ENCODE data around the gene LINGO3. TPM values are rescaled to one million over a fixed set of nuclear protein-coding genes. Genes with fewer than 3 reads are reported as not detected.
"Not testable (repeated sequence)": the region's sequence is repeated elsewhere in the genome, so short reads cannot be mapped to it uniquely, and the experiment has no call there.

The LINGO3 gene, protein sequence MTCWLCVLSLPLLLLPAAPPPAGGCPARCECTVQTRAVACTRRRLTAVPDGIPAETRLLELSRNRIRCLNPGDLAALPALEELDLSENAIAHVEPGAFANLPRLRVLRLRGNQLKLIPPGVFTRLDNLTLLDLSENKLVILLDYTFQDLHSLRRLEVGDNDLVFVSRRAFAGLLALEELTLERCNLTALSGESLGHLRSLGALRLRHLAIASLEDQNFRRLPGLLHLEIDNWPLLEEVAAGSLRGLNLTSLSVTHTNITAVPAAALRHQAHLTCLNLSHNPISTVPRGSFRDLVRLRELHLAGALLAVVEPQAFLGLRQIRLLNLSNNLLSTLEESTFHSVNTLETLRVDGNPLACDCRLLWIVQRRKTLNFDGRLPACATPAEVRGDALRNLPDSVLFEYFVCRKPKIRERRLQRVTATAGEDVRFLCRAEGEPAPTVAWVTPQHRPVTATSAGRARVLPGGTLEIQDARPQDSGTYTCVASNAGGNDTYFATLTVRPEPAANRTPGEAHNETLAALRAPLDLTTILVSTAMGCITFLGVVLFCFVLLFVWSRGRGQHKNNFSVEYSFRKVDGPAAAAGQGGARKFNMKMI
- not detected for total RNA-seq

DNA sequence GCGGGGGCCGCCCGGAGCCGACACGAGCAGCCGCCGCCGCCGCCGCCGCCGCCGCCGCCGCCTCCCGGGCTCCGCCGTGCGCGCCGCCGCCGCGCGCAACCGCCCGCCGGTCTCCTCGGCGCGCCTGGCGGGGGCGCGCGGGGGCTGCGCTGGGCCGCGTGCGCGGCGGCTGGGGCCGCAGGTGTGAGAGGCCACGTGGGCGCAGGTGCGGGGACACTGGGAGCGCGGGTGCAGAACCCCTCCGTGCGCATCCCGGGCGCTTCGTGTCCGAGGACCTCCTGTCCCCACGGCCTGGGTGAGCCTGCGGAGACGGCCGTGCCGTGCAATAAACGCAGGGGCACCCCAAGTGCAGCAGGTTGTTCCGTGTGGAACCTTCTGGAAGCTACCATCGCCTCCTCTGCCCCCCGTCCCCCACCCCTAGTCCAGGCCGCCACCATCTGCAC, at the start of gene LINGO3:
LINGO3 (minus strand) TSS at position 41 of the 443 bp plus-strand sequence. CDS start 16,378 bp downstream, outside the sequence.
- Mint-ChIP-seq H3K27ac (no peak within 1 kb of the TSS), H3K4me1 (ENCODE audit: low read depth) (peaks cover 9% of the 10 kb centered on the region), H3K36me3 (ENCODE audit: low read depth) (no peaks in the 10 kb centered on the region), H3K4me3 (no peak within 1 kb of the TSS), H3K9me3 (no peaks in the 10 kb centered on the region), H3K27me3 (ENCODE audit: low read depth) (peaks cover 64% of the 10 kb centered on the region)
- intact Hi-C loops (cut with micrococcal nuclease), result no loop called here
- CTCF ChIA-PET, result interaction anchor here (0.6 kb wide), 1 partner anchor 83 kb away, joined by 3 read pairs; no protein-coding TSS in a partner anchor
- DNase-seq, result no peak

DNA sequence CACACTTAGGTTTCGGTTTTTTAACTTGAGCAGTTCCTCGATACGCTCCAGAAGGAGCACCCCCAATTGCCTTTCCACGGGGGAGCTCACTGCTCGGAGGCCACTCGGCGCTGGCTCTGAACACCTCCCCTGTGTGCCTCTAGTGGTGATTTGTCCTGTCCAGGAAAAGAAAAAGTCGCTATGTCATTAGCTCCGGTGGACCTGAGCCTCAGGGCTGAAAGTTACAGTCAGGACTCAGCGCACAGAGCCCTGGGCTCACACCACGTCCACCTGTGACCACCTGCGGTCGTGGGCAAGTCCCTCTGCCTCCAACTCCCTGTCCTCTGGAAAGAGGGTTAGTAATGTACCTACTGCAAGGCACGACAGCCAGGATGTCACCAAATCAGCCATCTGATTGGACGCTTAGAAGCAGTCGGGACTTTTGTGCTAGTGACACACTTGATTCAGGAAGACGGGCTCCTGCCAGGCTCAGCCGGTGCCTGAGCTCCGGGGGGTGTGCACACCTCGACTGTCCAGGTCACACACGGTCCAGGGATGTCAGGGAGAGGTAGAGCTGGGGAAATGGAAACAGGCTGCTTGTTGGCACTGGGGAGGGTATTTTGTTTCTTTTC, 48.2 kb upstream of the LINGO3 start:
- no peak for DNase-seq
- no peaks in the 10 kb centered on the region for H3K9me3 Mint-ChIP-seq
- H3K36me3 Mint-ChIP-seq (ENCODE audit: low read depth), result no peaks in the 10 kb centered on the region
- CTCF ChIA-PET, result no interaction called here
- no peak overlapping the region for H3K4me3 Mint-ChIP-seq
- H3K27ac Mint-ChIP-seq, result no peak overlapping the region
- H3K27me3 Mint-ChIP-seq (ENCODE audit: low read depth), result peaks cover 7% of the 10 kb centered on the region
- H3K4me1 Mint-ChIP-seq (ENCODE audit: low read depth), result peaks cover 5% of the 10 kb centered on the region
- intact Hi-C loops (cut with micrococcal nuclease), result no loop called here

DNA sequence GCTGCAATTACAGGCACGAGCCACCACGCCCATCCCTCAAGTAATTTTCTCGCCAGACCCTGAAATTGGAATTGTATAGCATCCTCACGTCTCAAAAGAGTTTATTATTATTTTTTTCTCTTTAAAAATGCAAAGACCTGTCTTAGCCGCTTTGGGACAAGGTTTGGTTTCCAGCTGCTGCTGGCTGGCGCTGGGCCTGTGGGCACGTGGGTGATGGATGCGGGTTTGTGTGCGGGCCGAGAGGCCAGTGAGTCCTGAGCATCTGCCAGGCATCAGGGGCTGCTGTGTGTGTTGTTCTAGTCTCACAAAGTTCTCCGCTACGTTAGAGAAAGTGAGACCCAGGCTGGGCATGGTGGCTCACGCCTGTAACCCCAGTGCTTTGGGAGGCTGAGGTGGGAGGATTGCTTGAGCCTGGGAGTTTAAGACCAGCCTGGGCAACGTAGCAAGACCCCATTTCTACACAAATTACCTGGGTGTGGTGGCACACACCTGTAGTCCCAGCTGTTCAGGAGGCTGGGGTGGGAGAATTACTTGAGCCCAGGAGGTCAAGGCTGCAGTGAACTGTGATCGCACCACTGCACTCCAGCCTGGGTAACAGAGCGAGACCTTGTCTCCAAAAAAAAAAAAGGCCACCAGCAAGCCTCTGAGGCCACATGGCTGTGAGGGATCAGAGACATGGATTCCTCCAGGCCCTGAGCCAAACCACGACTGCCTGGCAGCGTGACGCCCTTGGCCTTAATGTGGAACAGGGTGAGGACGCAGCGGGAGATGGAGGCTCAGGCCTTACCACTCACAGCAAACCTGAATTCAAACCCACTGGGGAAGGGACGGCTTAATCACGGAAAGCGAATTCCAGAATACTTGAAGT, 47.4 kb upstream of the LINGO3 start:
- H3K36me3 Mint-ChIP-seq (ENCODE audit: low read depth), result no peaks in the 10 kb centered on the region
- peaks cover 2% of the 10 kb centered on the region for H3K27me3 Mint-ChIP-seq (ENCODE audit: low read depth)
- no peaks in the 10 kb centered on the region for H3K9me3 Mint-ChIP-seq
- peaks cover 1% of the 10 kb centered on the region for H3K4me1 Mint-ChIP-seq (ENCODE audit: low read depth)
- no peak overlapping the region for H3K27ac Mint-ChIP-seq
- H3K4me3 Mint-ChIP-seq, result no peak overlapping the region
- intact Hi-C loops (cut with micrococcal nuclease), result no loop called here
- no peak for DNase-seq
- CTCF ChIA-PET, result no interaction called here

DNA sequence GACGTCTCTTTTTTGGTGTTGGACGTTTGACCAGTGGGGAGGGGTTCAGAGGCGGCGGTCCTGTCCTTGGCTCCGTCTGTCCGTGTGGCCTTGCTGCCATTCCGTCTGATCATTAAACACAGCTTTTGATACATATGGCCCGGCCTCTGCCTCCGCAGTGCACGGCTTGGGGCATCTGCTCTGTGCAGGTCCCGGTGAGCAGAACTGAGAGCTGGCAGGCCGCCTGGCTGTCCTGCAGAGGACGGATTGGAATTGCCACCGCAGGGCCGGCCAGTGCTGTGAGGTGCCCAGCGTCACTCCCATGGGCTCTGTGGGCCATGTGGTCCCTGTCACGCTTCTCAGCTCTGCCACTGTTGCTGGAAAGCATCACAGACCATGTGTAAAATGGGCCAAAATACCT, 46.7 kb upstream of the LINGO3 start:
- Mint-ChIP-seq H3K9me3 (no peaks in the 10 kb centered on the region), H3K27me3 (ENCODE audit: low read depth) (no peaks in the 10 kb centered on the region), H3K4me3 (no peak overlapping the region), H3K4me1 (ENCODE audit: low read depth) (no peaks in the 10 kb centered on the region), H3K27ac (no peak overlapping the region), H3K36me3 (ENCODE audit: low read depth) (no peaks in the 10 kb centered on the region)
- no peak for DNase-seq
- intact Hi-C loops (cut with micrococcal nuclease), result no loop called here
- CTCF ChIA-PET, result no interaction called here

DNA sequence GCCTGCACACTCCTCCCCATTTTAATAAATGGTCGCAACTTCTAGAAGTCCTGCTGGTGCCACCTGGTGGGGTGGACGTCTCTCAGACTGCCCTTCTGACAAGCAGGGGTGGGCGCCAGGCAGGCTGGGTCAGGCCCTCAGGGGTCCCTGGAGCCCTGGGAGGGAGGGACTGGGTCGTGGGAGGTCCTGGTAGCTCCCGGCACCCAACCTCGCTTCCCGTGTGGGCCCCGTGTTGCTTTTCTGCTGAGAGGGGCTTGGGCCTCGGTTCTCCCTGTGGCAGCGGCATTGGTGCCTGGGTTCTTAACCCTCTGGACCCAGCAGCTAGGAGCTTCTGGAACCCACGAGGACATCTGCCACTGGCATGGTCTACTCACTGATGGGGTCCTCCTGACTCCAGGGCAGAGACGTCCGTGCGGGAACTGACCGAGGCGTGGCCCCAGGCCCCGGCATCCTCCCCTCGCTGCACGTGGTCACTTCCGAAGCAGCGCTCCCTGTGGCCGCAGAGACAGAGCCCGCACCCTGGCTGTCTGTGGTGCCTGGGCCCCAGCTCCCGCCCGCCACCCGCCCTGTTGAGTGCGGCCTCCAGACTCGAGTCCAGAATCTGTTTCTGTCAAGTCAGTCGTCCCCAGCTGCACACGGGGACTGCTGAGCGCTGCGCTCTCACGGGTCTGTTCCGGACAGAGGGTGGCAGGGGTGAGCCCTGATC, 46.1 kb upstream of the LINGO3 start:
- intact Hi-C loops (cut with micrococcal nuclease), result no loop called here
- Mint-ChIP-seq H3K36me3 (ENCODE audit: low read depth) (no peaks in the 10 kb centered on the region), H3K4me3 (no peak overlapping the region), H3K9me3 (no peaks in the 10 kb centered on the region), H3K27ac (no peak overlapping the region), H3K4me1 (ENCODE audit: low read depth) (no peaks in the 10 kb centered on the region), H3K27me3 (ENCODE audit: low read depth) (no peaks in the 10 kb centered on the region)
- DNase-seq, result no peak
- CTCF ChIA-PET, result no interaction called here

DNA sequence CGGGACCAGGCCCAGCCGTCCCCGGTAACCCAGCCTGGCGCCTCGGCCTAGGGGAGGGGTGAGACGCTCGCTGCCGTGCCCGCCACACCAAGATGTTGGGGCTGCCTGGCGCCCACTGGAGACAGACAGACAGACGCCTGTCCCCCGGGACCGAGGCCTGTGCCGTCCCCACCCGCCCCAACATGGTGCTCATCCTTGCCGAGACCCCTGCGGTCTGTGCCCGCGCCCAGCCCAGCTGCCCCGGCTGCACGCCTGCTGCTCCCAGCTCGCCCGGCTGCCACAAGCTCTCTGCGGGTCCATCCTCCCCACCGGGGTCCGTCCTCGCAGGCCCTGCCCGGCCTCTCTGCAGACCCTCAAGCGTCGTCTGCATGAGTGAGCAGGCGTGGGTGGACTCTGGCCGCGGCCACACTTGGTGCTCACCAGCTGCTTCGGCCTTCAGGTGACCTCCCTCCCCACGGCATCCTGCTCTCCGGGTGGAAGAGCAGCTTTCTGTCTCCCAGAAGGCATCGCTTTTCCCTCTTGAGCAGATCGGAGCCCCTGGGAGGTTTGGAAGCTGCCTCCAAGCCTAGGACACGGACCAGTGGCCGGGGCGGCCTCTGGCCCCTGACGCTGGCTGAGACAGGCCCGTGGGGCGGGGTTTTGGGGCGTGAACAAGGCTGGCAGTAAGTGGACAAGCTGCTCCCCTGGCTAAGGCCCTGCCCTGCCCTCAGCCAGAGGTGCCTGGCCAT, 45.4 kb upstream of the LINGO3 start:
- Mint-ChIP-seq H3K4me3 (no peak overlapping the region), H3K9me3 (no peaks in the 10 kb centered on the region), H3K36me3 (ENCODE audit: low read depth) (no peaks in the 10 kb centered on the region), H3K4me1 (ENCODE audit: low read depth) (no peaks in the 10 kb centered on the region), H3K27me3 (ENCODE audit: low read depth) (no peaks in the 10 kb centered on the region), H3K27ac (no peak overlapping the region)
- no peak for DNase-seq
- intact Hi-C loops (cut with micrococcal nuclease), result no loop called here
- CTCF ChIA-PET, result no interaction called here

DNA sequence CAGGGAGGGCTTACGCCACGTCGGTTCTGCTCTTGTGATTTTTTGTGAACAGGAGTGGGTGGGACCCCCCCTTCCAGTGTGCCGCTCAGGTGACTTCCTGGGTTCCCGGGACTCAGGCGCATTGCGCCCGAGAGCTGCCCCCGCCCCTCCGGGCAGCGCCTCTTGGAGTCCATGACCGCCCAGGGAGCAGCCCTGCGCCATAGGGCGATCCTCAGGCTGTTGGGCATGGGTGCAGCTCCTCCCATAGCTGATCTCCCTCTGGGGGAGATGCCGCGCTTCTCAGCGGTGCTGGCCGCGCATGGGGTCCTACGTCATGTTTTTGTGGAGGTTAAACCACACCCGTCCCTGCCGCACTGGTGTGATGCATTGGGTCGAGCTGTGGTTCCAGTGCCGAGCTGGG, 44.2 kb upstream of the LINGO3 start:
- CTCF ChIA-PET, result no interaction called here
- H3K9me3 Mint-ChIP-seq, result no peaks in the 10 kb centered on the region
- DNase-seq, result no peak
- H3K27ac Mint-ChIP-seq, result no peak overlapping the region
- H3K36me3 Mint-ChIP-seq (ENCODE audit: low read depth), result no peaks in the 10 kb centered on the region
- H3K4me3 Mint-ChIP-seq, result no peak overlapping the region
- no peaks in the 10 kb centered on the region for H3K27me3 Mint-ChIP-seq (ENCODE audit: low read depth)
- no peaks in the 10 kb centered on the region for H3K4me1 Mint-ChIP-seq (ENCODE audit: low read depth)
- intact Hi-C loops (cut with micrococcal nuclease), result no loop called here

DNA sequence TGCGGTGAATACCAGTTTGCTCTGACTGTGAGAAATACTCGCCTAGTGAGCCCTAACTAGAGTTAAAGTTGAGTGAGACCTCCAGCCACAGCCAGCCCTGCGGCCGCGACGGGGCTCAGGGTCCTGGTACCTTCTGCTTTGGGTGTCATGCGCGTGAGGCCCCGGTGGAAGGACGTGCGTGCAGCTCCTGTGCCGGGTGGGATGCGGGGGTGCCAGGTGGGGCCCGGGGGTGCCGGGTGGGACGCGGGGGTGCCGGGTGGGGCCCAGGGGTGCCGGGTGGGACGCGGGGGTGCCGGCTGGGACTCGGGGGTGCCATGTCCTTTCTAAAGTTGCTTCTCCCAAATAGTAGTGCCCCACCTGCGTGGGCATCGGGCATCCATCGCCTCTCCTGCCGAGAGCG, 43.6 kb upstream of the LINGO3 start:
- no peak overlapping the region for H3K27ac Mint-ChIP-seq
- no peak for DNase-seq

DNA sequence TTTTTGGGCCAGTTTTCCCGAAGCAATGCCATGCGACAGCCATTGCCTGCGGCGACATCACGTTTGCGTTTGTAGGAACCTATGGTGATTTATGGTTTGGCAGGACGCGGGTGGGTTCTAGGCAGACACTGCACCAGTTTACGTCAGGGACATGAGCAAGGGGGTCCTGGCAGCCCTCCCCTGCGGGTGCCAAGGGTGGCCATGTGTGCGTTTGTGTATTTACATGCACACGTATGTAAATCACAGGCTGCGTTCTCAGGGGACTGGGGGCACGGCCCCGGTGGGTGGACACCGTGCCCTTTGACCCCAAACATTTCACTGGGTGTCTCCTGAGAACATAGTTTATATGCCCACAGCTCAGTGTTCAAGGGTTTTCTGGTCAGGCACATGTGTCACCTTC, 42.7 kb upstream of the LINGO3 start:
- H3K36me3 Mint-ChIP-seq (ENCODE audit: low read depth), result peaks cover 2% of the 10 kb centered on the region
- H3K27ac Mint-ChIP-seq, result no peak overlapping the region
- CTCF ChIA-PET, result no interaction called here
- no peaks in the 10 kb centered on the region for H3K9me3 Mint-ChIP-seq
- no peak overlapping the region for H3K4me3 Mint-ChIP-seq
- H3K27me3 Mint-ChIP-seq (ENCODE audit: low read depth), result no peaks in the 10 kb centered on the region
- no peaks in the 10 kb centered on the region for H3K4me1 Mint-ChIP-seq (ENCODE audit: low read depth)
- intact Hi-C loops (cut with micrococcal nuclease), result no loop called here
- no peak for DNase-seq

More for the DNA sequence above, 43.6 kb upstream of the LINGO3 start:
- CTCF ChIA-PET, result no interaction called here
- Mint-ChIP-seq H3K36me3 (ENCODE audit: low read depth) (no peaks in the 10 kb centered on the region), H3K4me1 (ENCODE audit: low read depth) (no peaks in the 10 kb centered on the region), H3K9me3 (no peaks in the 10 kb centered on the region), H3K4me3 (no peak overlapping the region), H3K27me3 (ENCODE audit: low read depth) (no peaks in the 10 kb centered on the region)
- intact Hi-C loops (cut with micrococcal nuclease), result no loop called here

DNA sequence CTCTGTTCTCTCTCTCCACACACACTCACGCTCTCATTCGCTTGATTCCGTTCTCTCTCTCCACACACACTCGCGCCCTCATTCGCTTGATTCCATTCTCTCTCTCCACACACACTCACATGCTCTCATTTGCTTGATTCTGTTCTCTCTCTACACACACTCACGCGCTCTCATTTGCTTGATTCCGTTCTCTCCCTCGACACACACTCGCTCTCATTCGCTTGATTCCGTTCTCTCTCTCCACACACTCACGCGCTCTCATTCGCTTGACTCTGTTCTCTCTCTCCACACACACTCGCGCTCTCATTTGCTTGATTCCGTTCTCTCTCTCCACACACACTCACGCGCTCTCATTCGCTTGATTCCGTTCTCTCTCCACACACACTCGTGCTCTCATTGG, 41.9 kb upstream of the LINGO3 start:
- H3K27me3 Mint-ChIP-seq (ENCODE audit: low read depth); H3K9me3 Mint-ChIP-seq; H3K4me3 Mint-ChIP-seq; H3K27ac Mint-ChIP-seq; H3K36me3 Mint-ChIP-seq (ENCODE audit: low read depth); CTCF ChIA-PET; DNase-seq; H3K4me1 Mint-ChIP-seq (ENCODE audit: low read depth); intact Hi-C loops (cut with micrococcal nuclease): not testable (repeated sequence)

DNA sequence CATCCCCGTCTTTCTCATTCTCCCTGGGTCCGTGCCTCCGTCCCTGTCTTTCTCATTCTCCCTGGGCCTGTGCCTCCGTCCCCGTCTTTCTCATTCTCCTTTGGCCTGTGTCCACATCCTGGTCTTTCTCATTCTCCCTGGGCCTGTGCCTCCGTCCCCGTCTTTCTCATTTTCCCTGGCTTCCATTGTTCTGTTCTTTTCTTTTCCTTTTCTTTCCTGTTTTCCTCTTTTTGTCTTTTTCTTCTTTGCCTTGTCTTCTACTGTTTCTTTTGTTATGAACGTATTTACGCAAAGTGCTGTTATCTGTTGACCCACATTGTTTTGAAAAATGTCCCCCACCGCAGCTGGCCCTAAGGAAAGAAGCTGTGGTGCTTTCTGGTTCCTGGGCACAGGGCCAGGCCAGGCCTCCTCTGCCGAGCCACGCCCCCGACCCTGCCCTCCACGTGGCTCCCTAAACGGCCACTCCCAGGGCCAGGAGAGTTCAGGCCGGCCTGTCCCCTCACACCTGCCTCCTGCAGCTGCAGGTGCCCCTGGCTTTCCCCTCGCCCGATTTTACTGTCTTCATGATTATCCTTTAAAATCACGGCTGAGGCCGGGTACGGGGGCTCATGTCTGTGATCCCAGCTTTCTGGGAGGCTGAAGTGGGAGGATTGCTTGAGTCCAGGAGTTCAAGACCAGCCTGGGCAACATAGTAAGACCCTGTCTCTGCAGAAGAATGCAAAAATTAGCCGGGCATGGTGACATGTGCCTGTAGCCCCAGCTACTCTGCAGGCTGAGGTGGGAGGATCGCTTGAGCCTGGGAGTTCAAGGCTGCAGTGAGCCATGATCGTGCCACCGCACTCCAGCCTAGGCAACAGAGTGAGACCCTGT, 38.1 kb upstream of the LINGO3 start:
- intact Hi-C loops (cut with micrococcal nuclease), result no loop called here
- CTCF ChIA-PET, result no interaction called here
- Mint-ChIP-seq H3K4me3 (no peak overlapping the region), H3K9me3 (no peaks in the 10 kb centered on the region), H3K4me1 (ENCODE audit: low read depth) (no peaks in the 10 kb centered on the region), H3K36me3 (ENCODE audit: low read depth) (peaks cover 6% of the 10 kb centered on the region), H3K27me3 (ENCODE audit: low read depth) (no peaks in the 10 kb centered on the region), H3K27ac (no peak overlapping the region)
- no peak for DNase-seq
